DMS153 (cell line): Measurements from ENCODE around the gene HS3ST6.
"Not testable (repeated sequence)": the region's sequence is repeated elsewhere in the genome, so short reads cannot be mapped to it uniquely, and the experiment has no call there.

Experiments
- DNase-seq: peaks from one replicate; lab custom pipeline; 2025; lab: John Stamatoyannopoulos, UW

The HS3ST6 gene

GRCh38 chr16:1918351-1919326 is at the start of gene HS3ST6:
HS3ST6 (minus strand) TSS chr16:1918415; CDS start chr16:1918323, 92 bp downstream.
- no peak for DNase-seq

- no peak for DNase-seq
Observed at GRCh38 chr16:1966460-1966859, 48.2 kb upstream of the HS3ST6 start, which contains the start of gene RNF151. RNF151 (plus strand) TSS chr16:1966856; CDS start chr16:1966882, 26 bp downstream.

- DNase-seq = no peak
Observed at GRCh38 chr16:1965396-1966001, 47.3 kb upstream of the HS3ST6 start.

GRCh38 chr16:1964506-1965395 is 46.5 kb upstream of the HS3ST6 start, which contains the start of gene RPS2:
RPS2 (minus strand) TSS chr16:1964826; CDS start chr16:1964625, 201 bp downstream.
- DNase-seq = peak; percentile 96

- DNase-seq = no peak
Observed at GRCh38 chr16:1963806-1964505, 45.7 kb upstream of the HS3ST6 start.

- not testable (repeated sequence) for DNase-seq
Observed at GRCh38 chr16:1962161-1963153, 44.2 kb upstream of the HS3ST6 start.

- DNase-seq = no peak
Observed at GRCh38 chr16:1961651-1962067, 43.4 kb upstream of the HS3ST6 start.

GRCh38 chr16:1960665-1961630 is 42.7 kb upstream of the HS3ST6 start:
- no peak for DNase-seq

GRCh38 chr16:1959269-1960039 is 41.2 kb upstream of the HS3ST6 start, which contains the start of gene NDUFB10:
NDUFB10 (plus strand) TSS chr16:1959538; CDS start chr16:1959625, 87 bp downstream.
- peak; percentile 72 for DNase-seq

GRCh38 chr16:1958715-1959268 is 40.6 kb upstream of the HS3ST6 start:
- DNase-seq = no peak

GRCh38 chr16:1958143-1958491 is 39.9 kb upstream of the HS3ST6 start:
- not testable (repeated sequence) for DNase-seq

GRCh38 chr16:1957434-1958142 is 39.4 kb upstream of the HS3ST6 start:
- not testable (repeated sequence) for DNase-seq

- DNase-seq = no peak
Observed at GRCh38 chr16:1953734-1954133, 35.5 kb upstream of the HS3ST6 start.

GRCh38 chr16:1950559-1950958 is 32.3 kb upstream of the HS3ST6 start:
- DNase-seq = no peak

- DNase-seq = no peak
Observed at GRCh38 chr16:1950047-1950446, 31.8 kb upstream of the HS3ST6 start.

GRCh38 chr16:1949507-1949906 is 31.3 kb upstream of the HS3ST6 start:
- no peak for DNase-seq

- no peak for DNase-seq
Observed at GRCh38 chr16:1947369-1947670, 29.1 kb upstream of the HS3ST6 start.
